Right lobe of liver (tissue), 4 donors: ENCODE measurements around the gene ADGRD1.

Experiments used
- POLR2A ChIP-seq: fragments of 450-650 bp; IDR thresholded peaks from one replicate; pipeline ENCODE4 v1.6.1; 2017; ENCODE audit warnings: antibody characterized with exemption, mild to moderate bottlenecking
- TF ChIP-seq, protein P1 (sequence below), 4 donors: fragments of 200-600 bp in 3 of 4; fragments of 450-650 bp in 1 of 4; IDR thresholded peaks; one replicate each; pipeline versions ENCODE4 v1.5.1 to v1.8.0; 2016 to 2022; ENCODE audit warnings: antibody characterized with exemption in 4 of 4, mild to moderate bottlenecking in 2 of 4
- donor health status: DM: no; HTN: no; CAD: no.
- donor health status: DM: no; HTN: no; CAD: no.
- donor health status: DM: no; HTN: yes; CAD: no.

DNA sequence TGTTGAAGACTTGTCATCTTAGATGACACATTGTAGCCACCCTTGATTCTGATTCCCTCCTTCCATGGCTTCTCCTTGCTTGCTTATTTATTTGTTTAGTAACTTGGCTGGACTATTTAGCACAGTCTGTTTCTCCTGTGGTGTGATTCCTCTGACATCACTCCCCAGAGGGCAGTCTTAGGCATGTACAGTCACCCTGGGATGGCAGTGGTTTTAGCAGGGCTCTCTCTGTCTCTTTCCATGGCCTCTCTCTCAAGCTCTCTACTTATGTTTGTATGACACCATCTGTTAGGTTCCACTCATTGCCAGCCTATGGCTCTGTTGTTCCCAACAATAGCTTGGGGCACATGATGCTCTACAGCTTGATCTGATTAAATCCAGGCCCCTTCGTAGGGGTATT, 158.3 kb downstream of the ADGRD1 start:
- TF ChIP-seq, protein P1, sequence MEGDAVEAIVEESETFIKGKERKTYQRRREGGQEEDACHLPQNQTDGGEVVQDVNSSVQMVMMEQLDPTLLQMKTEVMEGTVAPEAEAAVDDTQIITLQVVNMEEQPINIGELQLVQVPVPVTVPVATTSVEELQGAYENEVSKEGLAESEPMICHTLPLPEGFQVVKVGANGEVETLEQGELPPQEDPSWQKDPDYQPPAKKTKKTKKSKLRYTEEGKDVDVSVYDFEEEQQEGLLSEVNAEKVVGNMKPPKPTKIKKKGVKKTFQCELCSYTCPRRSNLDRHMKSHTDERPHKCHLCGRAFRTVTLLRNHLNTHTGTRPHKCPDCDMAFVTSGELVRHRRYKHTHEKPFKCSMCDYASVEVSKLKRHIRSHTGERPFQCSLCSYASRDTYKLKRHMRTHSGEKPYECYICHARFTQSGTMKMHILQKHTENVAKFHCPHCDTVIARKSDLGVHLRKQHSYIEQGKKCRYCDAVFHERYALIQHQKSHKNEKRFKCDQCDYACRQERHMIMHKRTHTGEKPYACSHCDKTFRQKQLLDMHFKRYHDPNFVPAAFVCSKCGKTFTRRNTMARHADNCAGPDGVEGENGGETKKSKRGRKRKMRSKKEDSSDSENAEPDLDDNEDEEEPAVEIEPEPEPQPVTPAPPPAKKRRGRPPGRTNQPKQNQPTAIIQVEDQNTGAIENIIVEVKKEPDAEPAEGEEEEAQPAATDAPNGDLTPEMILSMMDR (IDR thresholded peaks at IDR 0.05), result no peak
- TF ChIP-seq POLR2A, result no peak
